ENCODE measurements around the gene PDE4D. TPM values are rescaled to one million over a fixed set of nuclear protein-coding genes. Genes with fewer than 3 reads are reported as not detected.

Gene PDE4D
- total and polyA plus RNA-seq, 2 of the 4 experiments (the other 2 are of a cell fraction), result 1.4 to 7.9 TPM

DNA sequence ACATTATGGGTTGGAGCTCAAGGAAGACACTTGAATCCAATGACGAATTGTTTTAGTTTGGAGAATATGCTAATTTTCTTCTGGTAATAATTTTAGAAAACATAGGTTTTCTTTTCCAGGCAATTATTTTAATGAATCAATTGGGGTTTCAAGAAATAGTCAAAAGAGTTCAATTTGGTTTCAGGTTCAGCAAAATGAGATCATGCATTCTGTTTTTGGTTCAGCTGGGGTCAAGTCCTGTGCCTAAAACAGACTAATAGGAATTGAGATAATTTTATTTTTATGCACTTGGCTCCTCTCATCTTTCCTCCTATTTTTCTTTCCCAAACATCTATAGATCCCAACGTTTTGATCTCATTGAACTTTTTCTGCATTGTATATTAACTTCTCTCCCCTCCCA is 713.8 kb downstream of the PDE4D start:
- ChIA-PET CTCF (no interaction called here), POLR2A (ENCODE audit: unreplicated experiment) (no interaction called here)
- in situ Hi-C loops (cut with MboI; ENCODE audit: low sequenced_read_pairs) (loop anchor here (5.0 to 10.0 kb wide), 2 partner anchors 292 to 495 kb away; no protein-coding TSS in a partner anchor), dilution Hi-C loops (cut with HindIII; ENCODE audit: low sequenced_read_pairs, unreplicated experiment) (loop anchor here (25.0 kb wide), 1 partner anchor 183 kb away; no protein-coding TSS in a partner anchor), intact Hi-C loops (cut with micrococcal nuclease) (no loop called here)
- H2BK15ac ChIP-seq (ENCODE audit: low read depth, low read length), result no peak overlapping the region
- WGBS, 2 experiments (ENCODE audit: extremely low coverage in 2 of 2, insufficient read length in 1 of 2), result 60% methylated on average over 1 of the region's 2 CpGs; no CpG with 5 or more reads in 1 of the 2 experiments
- no peak overlapping the region for H3K23ac ChIP-seq (ENCODE audit: low read depth, low read length)
- DNase-seq (no peak), ATAC-seq (ENCODE audit: low read depth) (no peak)
- no peak overlapping the region for H3K56ac ChIP-seq (ENCODE audit: extremely low read depth, insufficient read depth, low read length)
- H3K27ac ChIP-seq (ENCODE audit: insufficient read depth, low read length), result no peak overlapping the region
- no peak overlapping the region for H3K4me2 ChIP-seq (ENCODE audit: low read depth, low read length)
- H3K14ac ChIP-seq (replicated peaks; ENCODE audit: low read depth, low read length), result no peak overlapping the region
- no peak overlapping the region for H2AK5ac ChIP-seq (ENCODE audit: low read depth, low read length)
- BruUV-seq (replicated peaks), result no TSS peak
- H3K18ac ChIP-seq (ENCODE audit: low read depth, low read length), result no peak overlapping the region
- no peak overlapping the region for H2BK5ac ChIP-seq (ENCODE audit: low read depth, low read length, poor library complexity, severe bottlenecking)
- H3K9me1 ChIP-seq (ENCODE audit: insufficient read depth, low read length), result no peaks in the 10 kb centered on the region
- no peak overlapping the region for H2BK120ac ChIP-seq (ENCODE audit: low read depth, low read length)
- no peak overlapping the region for H2BK20ac ChIP-seq (ENCODE audit: low read depth, low read length)
- H3K27me3 ChIP-seq (ENCODE audit: control insufficient read depth, insufficient read depth, low read length), result peaks cover 5% of the 10 kb centered on the region; the same call in 1 of the 2 replicates
- no peak overlapping the region for H2AK9ac ChIP-seq (replicated peaks; ENCODE audit: low read depth, low read length, poor library complexity)
- no peak overlapping the region for H3K4ac ChIP-seq (ENCODE audit: low read depth, low read length)
- no peaks in the 10 kb centered on the region for H3K36me3 ChIP-seq (ENCODE audit: control insufficient read depth, insufficient read depth, low read length)
- no peak overlapping the region for H4K5ac ChIP-seq (ENCODE audit: low read depth, low read length)
- no peaks in the 10 kb centered on the region for H3K9me3 ChIP-seq (ENCODE audit: control insufficient read depth, insufficient read depth, low read length)
- no peak overlapping the region for H2AFZ ChIP-seq (replicated peaks; ENCODE audit: low read length, poor library complexity)
- no peak overlapping the region for H3K4me3 ChIP-seq (ENCODE audit: insufficient read depth, low read depth, low read length)
- no peak overlapping the region for H4K8ac ChIP-seq (ENCODE audit: low read depth in 2 of 2, low read length in 2 of 2)
- TF ChIP-seq, protein P1, sequence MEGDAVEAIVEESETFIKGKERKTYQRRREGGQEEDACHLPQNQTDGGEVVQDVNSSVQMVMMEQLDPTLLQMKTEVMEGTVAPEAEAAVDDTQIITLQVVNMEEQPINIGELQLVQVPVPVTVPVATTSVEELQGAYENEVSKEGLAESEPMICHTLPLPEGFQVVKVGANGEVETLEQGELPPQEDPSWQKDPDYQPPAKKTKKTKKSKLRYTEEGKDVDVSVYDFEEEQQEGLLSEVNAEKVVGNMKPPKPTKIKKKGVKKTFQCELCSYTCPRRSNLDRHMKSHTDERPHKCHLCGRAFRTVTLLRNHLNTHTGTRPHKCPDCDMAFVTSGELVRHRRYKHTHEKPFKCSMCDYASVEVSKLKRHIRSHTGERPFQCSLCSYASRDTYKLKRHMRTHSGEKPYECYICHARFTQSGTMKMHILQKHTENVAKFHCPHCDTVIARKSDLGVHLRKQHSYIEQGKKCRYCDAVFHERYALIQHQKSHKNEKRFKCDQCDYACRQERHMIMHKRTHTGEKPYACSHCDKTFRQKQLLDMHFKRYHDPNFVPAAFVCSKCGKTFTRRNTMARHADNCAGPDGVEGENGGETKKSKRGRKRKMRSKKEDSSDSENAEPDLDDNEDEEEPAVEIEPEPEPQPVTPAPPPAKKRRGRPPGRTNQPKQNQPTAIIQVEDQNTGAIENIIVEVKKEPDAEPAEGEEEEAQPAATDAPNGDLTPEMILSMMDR (conservative IDR thresholded peaks at IDR 0.05; ENCODE audit: low read depth, low read length), result no peak
- H3K4me1 ChIP-seq (ENCODE audit: control insufficient read depth, insufficient read depth, low read length), result no peaks in the 10 kb centered on the region
- no peaks in the 10 kb centered on the region for H4K20me1 ChIP-seq (ENCODE audit: insufficient read depth, low read length)
- no peaks in the 10 kb centered on the region for H3K79me1 ChIP-seq (ENCODE audit: low read depth in 1 of 2, low read length in 2 of 2)
- H4K91ac ChIP-seq (ENCODE audit: insufficient read depth, low read depth, low read length), result no peak overlapping the region
- no peak overlapping the region for H3K9ac ChIP-seq (ENCODE audit: low read depth, low read length)

Data from IMR-90 (cell line).